Ecto neural progenitor cell (in vitro differentiated cells): Measurements from ENCODE around the gene USP4.
A peak's percentile ranks its signal among the peaks of the same experiment; 100 is the strongest.

Experiments
- DNase-seq: peaks from one replicate; pipeline ENCODE4 v3.0.0-alpha.2; 2018; ENCODE audit warnings: low spot score

USP4 gene

DNA sequence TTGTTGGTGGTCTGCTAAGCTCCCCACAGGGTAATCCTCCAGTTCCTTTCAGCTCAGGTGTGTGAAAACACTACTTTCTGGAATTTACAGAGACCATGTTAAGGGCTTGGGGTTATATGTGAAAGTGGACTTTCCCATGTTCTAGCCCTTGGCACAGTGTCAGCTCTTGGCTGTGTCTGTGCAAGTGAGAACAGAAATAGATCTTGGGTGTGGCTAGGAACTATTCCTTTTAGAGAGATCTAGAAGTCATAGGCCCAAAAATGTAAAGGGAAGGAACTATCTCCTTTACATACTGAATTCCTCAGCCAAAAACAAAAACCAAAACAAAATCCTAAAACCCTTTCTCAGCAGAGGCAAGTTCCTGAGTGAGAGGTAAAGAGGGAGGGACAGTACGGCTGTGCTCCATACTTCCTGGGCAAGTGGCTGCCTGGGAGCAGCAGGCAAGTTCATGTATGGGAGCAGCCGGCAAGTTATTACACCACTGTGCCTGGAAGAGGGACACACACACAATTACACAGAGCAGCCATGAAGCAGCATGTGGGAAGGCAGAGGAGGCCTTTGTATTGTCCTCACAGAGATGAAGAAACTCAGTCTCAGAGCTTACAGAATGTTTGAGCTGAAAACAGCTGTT is 43.0 kb downstream of the USP4 start:
- no peak for DNase-seq

DNA sequence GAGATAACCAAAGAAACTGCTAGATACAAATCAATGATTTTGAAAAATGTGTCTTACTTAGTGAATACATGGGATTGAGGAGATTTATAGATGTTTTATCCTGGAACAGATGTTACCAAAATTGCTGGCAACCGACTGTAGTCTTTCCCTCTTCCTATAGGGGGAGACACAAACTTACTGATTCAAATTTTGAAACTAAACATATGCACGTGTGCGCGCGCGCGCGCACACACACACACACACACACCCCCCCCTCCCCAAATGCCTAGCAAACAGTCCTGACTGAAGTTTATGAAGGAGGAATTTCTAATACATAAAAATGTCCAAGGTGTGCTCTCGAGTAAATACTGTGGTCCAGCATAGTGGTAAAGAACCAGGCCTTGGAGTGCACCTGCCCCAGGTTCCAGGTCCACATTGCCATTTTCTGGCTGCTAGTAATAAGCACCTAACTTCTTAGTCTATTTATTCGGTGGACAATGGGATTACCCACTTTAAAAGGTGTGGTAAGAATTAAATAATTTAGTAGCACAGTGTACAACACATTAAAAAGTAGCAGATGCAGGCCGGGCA is 44.3 kb downstream of the USP4 start:
- no peak for DNase-seq

DNA sequence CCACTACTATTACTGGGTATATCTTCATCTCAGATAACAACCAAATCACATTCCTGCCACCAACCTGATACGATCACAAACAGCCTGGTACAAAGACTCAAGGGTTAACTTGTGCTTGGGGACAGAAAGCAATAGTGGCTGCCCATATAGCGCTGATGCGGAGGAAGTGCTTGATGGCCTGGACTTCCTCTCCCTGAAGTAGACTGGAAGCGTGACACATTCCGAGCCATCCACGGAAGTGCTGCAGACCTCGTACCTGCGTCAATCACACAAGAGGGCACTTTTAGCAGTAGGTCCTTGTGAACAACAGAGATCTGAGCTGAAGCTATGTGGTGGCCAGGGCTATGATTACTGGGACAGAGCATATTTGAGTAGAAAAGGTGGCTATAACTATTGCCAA is 45.5 kb downstream of the USP4 start:
- DNase-seq, result no peak

DNA sequence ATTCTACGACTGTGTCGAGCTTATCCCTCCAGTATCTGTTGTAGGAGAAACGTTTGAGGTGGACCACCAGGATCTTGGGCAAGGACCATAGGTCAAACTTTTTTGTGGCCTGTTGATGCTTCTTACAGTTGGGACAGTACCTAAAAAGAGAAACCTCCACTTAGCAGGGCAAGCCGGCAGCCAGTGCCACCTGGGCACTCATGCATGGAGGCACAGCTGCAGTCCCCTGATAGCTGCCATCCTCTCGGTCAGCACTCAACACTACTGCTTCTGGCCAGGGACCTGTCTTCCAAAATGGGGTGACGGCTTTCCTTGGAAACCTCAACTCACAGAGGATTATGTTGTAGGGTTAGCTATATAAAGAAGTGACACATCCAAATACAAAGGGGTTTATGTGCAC is 55.9 kb downstream of the USP4 start:
- no peak for DNase-seq

DNA sequence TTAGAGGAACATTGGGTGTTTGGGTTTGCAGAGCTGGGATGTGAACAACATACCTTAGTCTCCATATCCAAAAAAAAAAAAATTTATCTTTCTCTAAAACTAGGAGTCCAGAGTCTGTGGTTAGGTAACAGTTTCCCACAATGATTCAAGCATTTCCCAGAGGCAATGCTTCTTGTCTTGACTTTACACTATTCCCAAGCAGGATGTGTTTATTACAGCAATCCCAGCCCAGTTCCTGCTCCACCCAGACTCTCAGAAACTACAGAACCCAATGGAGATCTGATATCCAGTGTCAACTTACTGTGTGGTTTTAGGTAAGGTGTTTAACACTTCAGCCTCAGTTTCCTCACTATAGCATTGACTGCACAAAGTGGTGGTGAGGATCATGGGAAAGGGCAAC is 60.5 kb downstream of the USP4 start:
- DNase-seq, result no peak

DNA sequence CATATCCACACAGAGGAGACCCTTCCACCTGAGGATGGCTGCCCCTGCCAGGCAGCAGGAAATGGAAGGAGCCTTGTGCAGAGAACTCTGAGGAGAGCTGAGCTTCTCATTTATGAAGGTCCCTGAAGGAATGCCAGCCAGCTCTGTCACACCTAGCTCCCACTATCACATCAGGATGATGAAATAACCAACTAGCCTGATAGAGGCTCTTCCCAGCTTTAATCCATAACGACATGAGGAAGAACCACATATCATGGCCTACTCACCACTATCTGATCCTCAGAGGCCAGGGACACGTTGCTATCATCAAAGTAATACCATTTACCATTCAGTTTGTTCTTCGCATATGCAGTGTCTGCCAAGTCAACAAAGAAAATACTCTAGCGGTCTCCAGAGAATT is 61.3 kb downstream of the USP4 start:
- DNase-seq, result no peak

DNA sequence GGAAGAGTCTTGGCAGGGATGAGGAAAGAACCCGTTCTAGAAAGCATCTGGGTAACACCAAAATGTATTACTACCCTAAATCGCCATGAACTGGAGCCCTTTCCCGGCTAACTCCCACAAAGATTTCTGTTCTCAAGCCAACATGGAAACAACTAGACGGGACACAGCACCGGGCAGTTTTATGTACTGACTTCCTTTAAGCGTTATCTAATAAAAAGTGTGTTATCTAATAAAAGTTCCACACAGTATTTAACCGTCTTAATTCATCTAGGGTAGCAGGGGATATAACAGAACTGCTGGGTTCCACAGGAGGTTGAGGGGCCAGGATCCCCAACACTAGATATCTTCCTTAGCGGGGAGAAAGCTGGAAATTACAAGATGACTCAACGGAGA is 62.5 kb downstream of the USP4 start:
- DNase-seq, result no peak

DNA sequence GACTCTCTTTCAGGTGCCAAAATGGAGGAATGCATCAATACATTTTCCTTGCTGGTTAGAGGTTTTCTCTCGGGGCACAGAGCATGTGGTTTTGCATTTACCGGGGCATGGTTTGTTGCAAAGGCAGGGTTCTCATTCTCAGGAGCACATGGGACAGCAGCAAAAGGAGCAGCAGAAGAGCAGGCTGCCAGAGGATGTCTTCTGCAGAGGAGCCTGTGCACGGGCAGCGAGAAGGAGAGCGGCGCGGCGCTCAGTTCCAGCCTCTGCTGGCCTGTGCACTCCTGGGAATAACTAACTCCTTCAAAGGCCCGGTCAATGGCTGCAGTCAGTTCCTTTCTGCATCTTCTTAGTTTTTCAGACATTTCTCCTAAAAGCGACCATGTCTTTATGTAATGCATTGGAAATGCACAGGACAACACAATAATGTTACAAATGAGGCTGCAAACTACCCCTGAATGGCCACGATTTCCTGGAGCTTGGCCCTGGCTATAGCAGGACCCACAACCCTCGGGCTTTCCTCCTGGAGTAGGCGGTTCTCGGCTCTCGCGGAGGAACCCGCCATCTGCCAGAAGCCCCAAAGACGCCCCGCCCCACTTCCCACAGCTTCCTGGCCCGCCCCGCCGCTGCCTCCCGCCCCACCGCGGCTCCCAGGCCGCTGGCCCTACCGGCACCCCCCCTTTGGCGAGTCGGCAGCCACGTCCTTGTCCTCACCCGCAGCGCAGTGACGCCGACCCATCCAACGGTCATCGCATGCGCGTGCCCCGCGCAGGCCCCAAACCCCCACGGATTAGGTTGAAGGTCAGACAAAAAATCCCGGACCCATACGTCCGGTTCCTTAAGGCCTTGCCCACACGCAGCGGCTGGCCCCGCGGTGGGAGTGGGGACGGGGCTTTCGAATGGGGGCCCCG is 63.1 kb downstream of the USP4 start, which contains the start of gene C3orf62:
Gene C3orf62, minus strand, starts transcription at position 758 of the 908 bp plus-strand sequence. Its CDS starts 360 bp downstream, at position 398.
- peak; percentile 84 for DNase-seq

DNA sequence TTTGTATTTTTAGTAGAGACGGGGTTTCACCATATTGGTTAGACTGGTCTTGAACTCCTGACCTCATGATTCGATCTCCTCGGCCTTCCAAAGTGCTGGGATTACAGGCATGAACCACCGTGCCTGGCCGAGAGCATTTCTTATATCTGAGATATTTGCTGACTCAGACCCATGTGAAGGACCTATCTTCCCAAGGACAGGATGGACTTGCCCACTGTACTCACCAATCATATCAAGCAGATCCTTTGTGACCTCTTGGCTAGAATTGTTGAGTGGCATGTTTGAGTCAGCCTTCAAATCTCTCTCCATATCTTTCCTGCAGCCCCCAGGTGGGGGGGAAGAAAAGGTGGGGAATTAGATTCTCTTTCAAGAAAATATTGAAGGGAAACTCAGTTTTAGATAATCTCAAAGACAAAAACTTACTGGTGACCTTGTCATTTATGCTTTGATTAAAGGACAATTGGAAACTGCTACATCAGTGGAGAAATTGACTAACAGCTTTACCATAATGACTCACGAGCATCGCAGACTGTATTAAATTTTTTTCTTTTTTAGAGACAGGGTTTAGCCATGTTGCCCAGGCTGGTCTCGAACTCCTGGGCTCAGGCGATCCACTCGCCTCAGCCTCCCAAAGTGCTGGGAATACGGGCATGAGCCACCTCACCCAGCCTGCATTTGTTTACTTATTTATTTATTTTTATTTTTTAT is 65.9 kb downstream of the USP4 start:
- DNase-seq, result no peak

DNA sequence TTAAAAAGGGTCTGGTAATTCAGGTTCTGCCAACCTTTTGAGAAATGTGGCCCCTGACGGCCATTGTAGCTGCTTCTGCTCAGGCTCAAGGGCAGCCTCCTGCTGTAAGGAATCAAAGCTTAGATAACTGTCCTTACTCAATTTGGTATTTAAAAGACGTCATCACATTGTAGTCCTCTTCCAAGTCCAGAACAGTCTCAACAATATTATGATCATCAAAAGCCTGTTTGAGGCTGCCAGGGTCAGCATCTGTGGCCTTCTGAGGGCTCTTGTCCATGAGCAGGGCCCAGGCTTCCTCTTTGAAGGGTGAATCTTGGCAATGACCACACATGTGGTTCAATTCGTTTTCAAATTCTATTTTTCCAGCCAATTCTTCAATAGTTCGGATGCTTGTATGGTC is 68.8 kb downstream of the USP4 start:
- DNase-seq, result no peak

DNA sequence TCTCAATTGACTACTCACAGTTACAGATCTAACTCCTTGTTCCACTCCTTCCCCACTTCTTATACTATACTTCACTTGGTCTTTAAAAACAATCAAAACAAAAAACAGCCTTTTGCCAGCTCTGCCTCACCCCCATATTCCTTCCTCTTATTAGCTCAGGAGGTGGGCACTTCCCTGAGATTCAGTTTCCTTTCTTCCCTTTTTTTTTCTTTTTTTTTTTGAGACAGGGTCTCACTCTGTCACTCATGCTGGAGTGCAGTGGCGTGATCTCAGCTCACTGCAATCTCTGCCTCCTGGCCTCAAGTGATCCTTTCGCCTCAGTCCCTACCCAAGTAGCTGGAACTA is 69.7 kb downstream of the USP4 start:
- no peak for DNase-seq

DNA sequence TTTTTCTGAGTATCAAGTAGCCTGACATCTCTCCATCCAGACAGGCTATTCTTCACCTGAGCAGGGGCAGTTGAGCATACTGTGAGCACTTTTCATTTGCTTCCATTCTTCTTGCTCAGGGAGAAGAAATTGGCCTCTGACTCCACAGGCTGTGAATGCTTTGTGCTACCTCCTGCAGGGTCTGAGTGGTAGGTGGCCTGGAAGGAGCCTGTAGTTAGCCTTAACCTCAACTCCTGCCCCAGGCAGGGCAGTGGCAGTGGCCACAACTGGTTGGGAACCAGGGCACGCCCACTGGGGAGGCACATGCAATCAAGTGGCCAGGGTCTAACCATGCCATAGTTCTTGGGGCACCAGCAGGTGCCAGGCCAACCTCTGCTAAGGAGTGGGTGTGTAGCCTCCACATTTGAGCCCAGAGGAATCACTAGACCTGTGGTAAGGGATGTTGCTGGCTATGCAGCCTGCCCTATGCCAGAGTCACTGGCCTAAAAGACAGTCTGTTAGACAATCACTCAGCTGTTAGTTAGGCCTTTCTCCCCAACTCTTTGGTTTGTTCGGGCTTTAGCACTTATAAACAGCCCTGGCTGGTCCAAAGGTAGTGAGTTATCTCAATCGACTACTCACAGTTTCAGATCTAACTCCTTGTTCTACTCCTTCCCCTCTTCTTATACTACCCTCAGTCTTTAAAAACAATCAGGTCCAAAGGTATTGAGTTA is 70.3 kb downstream of the USP4 start:
- DNase-seq, result no peak

DNA sequence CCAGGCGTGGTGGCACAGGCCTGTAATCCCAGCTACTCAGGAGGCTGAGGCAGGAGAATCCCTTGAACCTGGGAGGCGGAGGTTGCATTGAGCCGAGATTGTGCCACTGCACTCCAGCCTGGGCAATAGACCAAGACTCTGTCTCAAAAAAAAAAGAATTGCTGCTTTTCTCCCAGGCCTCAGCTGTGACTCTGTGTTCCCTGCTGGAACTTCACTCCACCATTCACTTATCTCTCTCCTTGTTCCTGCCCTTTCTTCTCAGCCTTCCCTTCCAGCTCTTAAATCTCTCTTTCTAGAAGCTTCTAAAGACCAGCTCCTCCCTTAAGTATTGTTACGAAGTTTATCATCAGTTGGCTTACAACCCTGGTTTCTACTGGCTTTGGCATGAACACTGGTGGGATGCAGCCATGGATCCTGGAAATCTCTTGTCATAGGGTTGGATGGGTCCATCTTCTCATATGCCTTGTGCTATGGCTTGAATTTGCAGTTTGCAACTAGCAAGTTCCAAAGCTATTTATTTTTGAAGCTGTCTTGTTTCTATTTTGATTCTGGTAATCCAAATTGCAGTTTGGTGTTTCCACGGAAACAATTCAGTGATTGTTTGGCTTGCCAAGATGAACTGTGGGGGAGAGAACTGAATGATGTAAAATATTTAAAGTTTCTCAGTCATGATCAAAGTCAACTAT is 73.3 kb downstream of the USP4 start:
- no peak for DNase-seq

DNA sequence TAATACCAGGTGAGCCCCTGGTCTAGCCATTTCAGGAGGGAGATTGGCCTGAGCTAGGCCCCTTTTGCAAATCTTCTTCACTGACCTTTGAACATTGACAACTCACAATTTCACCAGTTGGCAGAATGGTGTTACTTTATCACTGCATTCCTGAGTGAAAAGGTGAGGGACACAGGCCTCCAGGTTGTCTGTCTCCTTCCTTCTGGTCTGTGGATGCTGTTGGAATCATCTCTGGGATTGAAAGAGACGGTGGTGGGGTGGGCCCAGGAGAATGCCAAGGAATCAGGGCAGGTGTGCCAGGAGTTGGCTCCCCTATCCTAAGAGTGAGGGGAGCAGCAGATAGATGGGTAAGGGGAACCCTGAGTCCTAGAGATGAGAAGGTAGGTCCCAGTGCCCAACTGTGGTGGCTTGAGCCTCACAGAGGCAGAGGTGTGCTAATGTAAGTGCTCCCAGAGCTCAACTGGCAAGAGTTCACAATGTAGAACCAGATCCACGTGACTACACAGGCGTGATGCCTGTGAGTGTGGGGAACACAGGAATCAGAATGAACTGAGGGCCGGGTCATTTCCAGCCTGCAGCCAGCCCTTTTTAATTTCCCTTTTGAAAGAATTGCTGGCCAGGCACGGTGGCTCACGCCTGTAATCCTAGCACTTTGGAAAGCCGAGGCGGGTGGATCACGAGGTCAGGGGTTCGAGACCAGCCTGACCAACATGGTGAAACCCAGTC is 74.0 kb downstream of the USP4 start:
- no peak for DNase-seq

DNA sequence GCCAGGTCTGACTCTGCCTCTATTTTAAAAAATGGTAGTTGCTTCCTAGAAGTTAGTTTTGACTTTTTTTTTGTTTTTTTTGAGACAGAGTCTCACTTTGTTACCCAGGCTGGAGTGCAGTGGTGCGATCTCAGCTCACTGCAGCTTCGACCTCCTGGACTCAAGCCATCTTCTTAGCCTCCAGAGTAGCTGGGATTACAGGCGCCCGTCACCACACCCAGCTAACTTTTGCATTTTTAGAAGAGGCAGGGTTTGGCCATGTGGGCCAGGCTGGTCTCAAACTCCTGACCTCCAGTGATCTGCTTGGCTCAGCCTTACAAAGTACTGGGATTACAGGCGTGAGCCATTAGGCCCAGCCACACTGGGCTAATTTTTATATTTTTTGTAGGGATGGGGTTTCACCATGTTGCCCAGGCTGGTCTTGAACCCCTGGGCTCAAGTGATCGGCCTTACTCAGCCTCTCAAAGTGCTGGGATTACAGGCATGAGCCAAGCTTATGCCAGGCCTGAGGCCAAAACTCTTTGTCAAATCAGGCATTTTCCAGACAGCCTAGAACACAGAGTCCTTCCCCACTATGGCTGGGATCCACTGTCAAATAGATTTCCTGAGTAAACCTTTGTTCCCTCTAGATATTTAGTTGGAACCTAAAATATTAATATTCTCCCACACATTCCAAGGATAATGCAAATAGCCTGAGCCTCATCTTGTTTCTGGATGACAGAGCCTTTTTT is 76.5 kb downstream of the USP4 start:
- no peak for DNase-seq

DNA sequence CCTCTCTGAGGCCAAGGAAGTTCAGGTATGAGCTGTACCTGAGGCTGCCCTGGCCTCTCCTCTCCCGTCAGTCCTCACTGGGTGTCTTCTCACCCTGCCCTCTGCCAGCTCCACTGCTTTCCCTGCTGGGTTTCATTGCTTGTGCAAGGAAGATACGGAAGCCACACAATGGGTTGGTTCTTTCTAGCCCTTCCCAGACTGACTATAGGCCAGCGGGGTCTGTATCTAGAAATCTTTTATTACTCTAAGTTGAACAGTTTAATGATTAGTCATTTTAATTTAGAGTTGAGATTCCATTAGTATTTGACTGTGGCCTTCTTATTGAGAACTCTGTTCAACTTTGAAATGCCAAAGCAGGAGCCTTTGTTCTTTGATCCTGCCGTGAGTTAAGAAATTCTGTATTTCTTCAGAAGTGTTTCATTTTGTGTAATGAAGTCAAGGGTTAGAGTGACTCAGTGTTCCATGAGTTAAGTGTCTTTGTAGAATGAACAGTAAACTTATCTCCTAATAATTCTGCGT is 79.0 kb downstream of the USP4 start:
- DNase-seq, result no peak

DNA sequence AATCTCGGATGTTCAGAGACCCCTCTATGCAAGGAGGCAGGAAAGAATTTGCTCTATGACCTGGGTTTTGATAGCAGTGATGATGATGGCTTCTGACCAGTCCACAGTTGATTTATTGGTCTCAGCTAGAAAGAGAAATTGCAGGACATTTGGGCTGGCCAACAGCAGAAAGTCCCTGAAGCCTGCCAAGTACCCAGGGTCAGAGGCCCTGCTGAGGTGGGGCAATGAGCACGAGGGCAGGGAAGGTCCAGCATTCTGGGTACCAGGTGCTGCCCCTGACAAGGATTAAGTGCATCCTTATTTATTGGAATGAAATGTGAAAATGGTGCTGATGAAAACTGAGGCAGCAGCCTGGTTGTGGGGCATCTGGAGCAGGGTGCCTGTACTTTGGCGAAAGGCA is 82.7 kb downstream of the USP4 start:
- DNase-seq, result no peak

DNA sequence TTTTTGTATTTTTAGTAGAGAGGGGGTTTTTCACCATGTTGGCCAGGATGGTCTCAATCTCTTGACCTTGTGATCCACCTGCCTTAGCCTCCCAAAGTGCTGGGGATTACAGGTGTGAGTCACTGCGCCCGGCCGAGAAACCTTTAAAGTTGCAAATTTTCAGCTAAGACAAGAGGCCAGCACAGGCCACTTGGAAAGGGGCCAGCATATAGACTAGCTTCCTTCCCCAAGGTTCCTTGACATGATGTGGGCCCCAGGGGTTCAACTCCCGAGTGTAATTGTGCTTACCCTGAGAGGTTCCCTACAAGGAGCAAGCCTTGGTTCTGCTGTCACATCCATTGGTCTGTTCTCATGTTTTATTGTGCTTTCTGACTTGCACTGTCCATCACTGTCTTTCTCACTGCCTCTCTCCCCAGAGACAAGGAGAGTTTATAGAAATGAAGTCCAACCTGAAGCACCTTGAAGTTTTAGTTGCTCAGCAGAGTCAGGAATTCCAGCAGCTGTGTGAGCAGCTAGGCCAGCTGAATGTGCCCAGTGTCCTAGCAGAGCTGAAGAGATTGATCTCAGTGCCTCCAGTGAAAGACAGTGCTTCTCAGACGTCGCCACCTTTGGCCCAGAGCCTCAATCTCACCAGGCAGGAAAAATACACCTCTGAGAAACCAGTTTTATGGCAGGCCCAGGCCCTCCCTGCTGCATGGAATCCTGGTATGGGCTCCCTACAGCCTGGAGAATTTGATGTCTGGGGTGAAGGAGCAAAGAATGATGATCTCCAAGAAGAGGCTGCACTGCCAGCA is 83.9 kb downstream of the USP4 start:
- no peak for DNase-seq

DNA sequence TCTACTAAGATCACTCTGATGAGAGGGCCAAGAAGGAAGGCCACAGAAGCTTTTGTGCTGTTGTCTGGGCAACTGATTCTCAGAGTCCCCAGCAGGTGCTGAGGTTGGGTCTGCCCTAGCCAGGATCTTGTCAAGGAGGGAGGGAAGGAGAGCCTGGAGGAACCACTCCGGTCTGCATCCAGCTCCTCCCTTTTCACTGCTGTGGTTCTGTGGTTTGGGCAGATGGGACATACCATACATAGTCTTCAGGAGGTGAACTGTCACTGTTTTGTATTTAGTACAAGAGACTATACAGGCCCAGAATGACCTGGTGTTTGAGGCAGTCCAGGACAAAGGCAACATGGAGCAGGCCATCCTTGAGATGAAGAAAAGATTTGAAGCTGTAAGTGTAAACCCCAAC is 84.7 kb downstream of the USP4 start:
- DNase-seq, result no peak
